H1 (cell line): ENCODE data around the gene RGR.

Experiments
- CREB1 ChIP-seq: IDR thresholded peaks from 2 replicates; pipeline ENCODE4 v1.6.1; 2012; ENCODE audit warnings: inconsistent platforms
- CTCF ChIP-seq, 3 experiments: IDR thresholded peaks; 1 replicate in 2 of 3; 2 replicates in 1 of 3; pipeline versions ENCODE4 v1.5.1 to v1.6.1; 2011; ENCODE audit warnings: low read length in 3 of 3, mild to moderate bottlenecking in 3 of 3, inconsistent platforms in 2 of 3, low read depth in 1 of 3, moderate library complexity in 1 of 3; ENCODE audit not compliant: insufficient read depth in 1 of 3; ENCODE audit errors: control extremely low read depth in 1 of 3
- EP300 ChIP-seq, 2 experiments: IDR thresholded peaks; 1 replicate in 1 of 2; 2 replicates in 1 of 2; pipeline ENCODE4 v1.6.1; 2011 to 2012; ENCODE audit warnings: low read depth in 2 of 2, low read length in 2 of 2, mild to moderate bottlenecking in 2 of 2, borderline replicate concordance in 1 of 2, inconsistent platforms in 1 of 2, moderate library complexity in 1 of 2
- EZH2 ChIP-seq: fragments of 200-600 bp; sonication (generic); IDR thresholded peaks from 2 replicates; pipeline ENCODE4 v1.7.1; 2012; ENCODE audit warnings: low read depth, mild to moderate bottlenecking, moderate library complexity, low read length, inconsistent platforms; ENCODE audit not compliant: severe bottlenecking
- JUN ChIP-seq: IDR thresholded peaks from 2 replicates; pipeline ENCODE4 v1.6.1; 2011; ENCODE audit warnings: low read depth, mild to moderate bottlenecking, improper control_type of control experiment, low read length
- PHF8 ChIP-seq: fragments of 200-600 bp; sonication (generic); conservative IDR thresholded peaks from 2 replicates; pipeline ENCODE4 v1.7.1; 2012; ENCODE audit warnings: low read depth, mild to moderate bottlenecking, inconsistent platforms, low read length, moderate library complexity
- POLR2A ChIP-seq, 2 experiments: IDR thresholded peaks; 1 replicate in 1 of 2; 2 replicates in 1 of 2; pipeline ENCODE4 v1.6.1; 2011; ENCODE audit warnings: low read depth in 2 of 2, low read length in 2 of 2, mild to moderate bottlenecking in 2 of 2; ENCODE audit errors: control extremely low read depth in 1 of 2
- POLR2AphosphoS5 ChIP-seq: IDR thresholded peaks from 2 replicates; pipeline ENCODE4 v1.6.1; 2011; ENCODE audit warnings: low read depth, low read length
- RFX5 ChIP-seq: IDR thresholded peaks from 2 replicates; pipeline ENCODE4 v1.6.1; 2011; ENCODE audit warnings: low read depth, low read length, improper control_type of control experiment, borderline replicate concordance

DNA sequence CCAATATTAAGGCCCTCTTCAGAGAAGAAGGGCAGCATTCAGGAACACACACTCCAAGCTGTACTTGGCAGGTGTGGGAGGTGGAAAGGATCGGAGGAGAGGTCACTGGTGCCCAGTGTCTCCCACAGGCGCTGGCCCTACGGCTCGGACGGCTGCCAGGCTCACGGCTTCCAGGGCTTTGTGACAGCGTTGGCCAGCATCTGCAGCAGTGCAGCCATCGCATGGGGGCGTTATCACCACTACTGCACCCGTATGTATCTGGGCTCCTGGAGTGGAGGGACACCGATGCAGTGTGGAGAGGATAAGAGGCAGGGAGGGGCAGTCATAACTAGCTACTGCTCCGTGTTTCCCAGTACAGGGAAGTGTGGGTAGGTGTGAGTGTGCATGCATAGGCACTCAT, 3.9 kb downstream of the RGR start:
- no peak for TF ChIP-seq POLR2AphosphoS5
- TF ChIP-seq CREB1: no peak
- TF ChIP-seq CTCF (IDR thresholded peaks at IDR 0.05; ENCODE audit: control extremely low read depth in 1 of 3, insufficient read depth in 1 of 3, low read depth in 1 of 3, low read length in 3 of 3): no peak
- TF ChIP-seq JUN: no peak
- no peak for TF ChIP-seq PHF8
- TF ChIP-seq RFX5: no peak
- no peak for TF ChIP-seq EZH2
- TF ChIP-seq EP300 (IDR thresholded peaks at IDR 0.05; ENCODE audit: borderline replicate concordance in 1 of 2, low read depth in 2 of 2, low read length in 2 of 2): no peak
- no peak for TF ChIP-seq POLR2A (IDR thresholded peaks at IDR 0.05; ENCODE audit: control extremely low read depth in 1 of 2, low read depth in 2 of 2, low read length in 2 of 2)
